HEK293T (cell line): ENCODE data around the gene KDM2B.

ENCODE experiments used
- CTCF ChIA-PET: fragments of 350-600 bp; formaldehyde crosslinking; extraction: SDS; loops from one replicate; lab custom pipeline; 2021; ENCODE audit warnings: antibody characterized with exemption, inconsistent platforms; lab: Yijun Ruan, JAX
- POLR2A ChIA-PET: fragments of 350-600 bp; formaldehyde crosslinking; extraction: SDS; loops from one replicate; lab custom pipeline; 2020; ENCODE audit warnings: antibody characterized with exemption, inconsistent platforms; lab: Yijun Ruan, JAX
- DNase-seq: peaks from one replicate; pipeline ENCODE4 v3.0.0; 2012; ENCODE audit warnings: mixed read lengths; ENCODE audit errors: extremely low spot score
- ARNT ChIP-seq: fragments of 450-650 bp; IDR thresholded peaks from 2 replicates; pipeline ENCODE4 v1.6.1; 2017; ENCODE audit warnings: mild to moderate bottlenecking
- BHLHE40 ChIP-seq: fragments of 450-650 bp; IDR thresholded peaks from 2 replicates; pipeline ENCODE4 v1.6.1; 2016; ENCODE audit warnings: mild to moderate bottlenecking, moderate library complexity, borderline replicate concordance
- CTBP1 ChIP-seq: fragments of 450-650 bp; IDR thresholded peaks from 2 replicates; pipeline ENCODE4 v1.6.1; 2016; ENCODE audit warnings: borderline replicate concordance
- ELF4 ChIP-seq: fragments of 450-650 bp; IDR thresholded peaks from 2 replicates; pipeline ENCODE4 v1.6.1; 2017; ENCODE audit warnings: antibody characterized with exemption
- FOXA1 ChIP-seq: fragments of 450-650 bp; IDR thresholded peaks from 2 replicates; pipeline ENCODE4 v1.6.1; 2016; ENCODE audit warnings: mild to moderate bottlenecking
- FOXK2 ChIP-seq: fragments of 450-650 bp; IDR thresholded peaks from 2 replicates; pipeline ENCODE4 v1.6.1; 2016; ENCODE audit warnings: mild to moderate bottlenecking
- FOXM1 ChIP-seq: fragments of 450-650 bp; IDR thresholded peaks from 2 replicates; pipeline ENCODE4 v1.6.1; 2017; ENCODE audit warnings: mild to moderate bottlenecking, borderline replicate concordance
- HDGF ChIP-seq: fragments of 450-650 bp; IDR thresholded peaks from 2 replicates; pipeline ENCODE4 v1.6.1; 2017; ENCODE audit warnings: antibody characterized with exemption, borderline replicate concordance
- L3MBTL2 ChIP-seq: fragments of 450-650 bp; conservative IDR thresholded peaks from 2 replicates; pipeline ENCODE4 v1.6.1; 2016; ENCODE audit warnings: mild to moderate bottlenecking
- LEF1 ChIP-seq: fragments of 450-650 bp; IDR thresholded peaks from 2 replicates; pipeline ENCODE4 v1.6.1; 2017; ENCODE audit warnings: mild to moderate bottlenecking, borderline replicate concordance
- NFRKB ChIP-seq: fragments of 450-650 bp; IDR thresholded peaks from 2 replicates; pipeline ENCODE4 v1.6.1; 2016; ENCODE audit warnings: mild to moderate bottlenecking, moderate library complexity
- SP1 ChIP-seq: fragments of 450-650 bp; IDR thresholded peaks from 2 replicates; pipeline ENCODE4 v1.6.1; 2017
- SUZ12 ChIP-seq: fragments of 450-650 bp; IDR thresholded peaks from 2 replicates; pipeline ENCODE4 v1.6.1; 2016; ENCODE audit warnings: mild to moderate bottlenecking
- TARDBP ChIP-seq: fragments of 450-650 bp; IDR thresholded peaks from 2 replicates; pipeline ENCODE4 v1.6.1; 2016
- ZNF384 ChIP-seq: fragments of 450-650 bp; IDR thresholded peaks from 2 replicates; pipeline ENCODE4 v1.6.1; 2016
- TF ChIP-seq, protein P1 (sequence below): fragments of 450-650 bp; IDR thresholded peaks from 2 replicates; pipeline ENCODE4 v1.6.1; 2016

The KDM2B gene

GRCh38 chr12:121536054-121536898, 44.5 kb downstream of the KDM2B start:
- ChIA-PET POLR2A (interaction anchor here (0.7 to 0.8 kb wide), 2 partner anchors 45 to 92 kb away, joined by 3 read pairs; no protein-coding TSS in a partner anchor), CTCF (interaction anchor here (0.5 kb wide), 1 partner anchor 228 kb away, joined by 3 read pairs; no protein-coding TSS in a partner anchor)
- DNase-seq: peak; percentile 45
- TF ChIP-seq BHLHE40 (no peak), FOXM1 (no peak), ELF4 (no peak), TARDBP (no peak), ZNF384 (peak; percentile 76)
- TF ChIP-seq, protein P1, sequence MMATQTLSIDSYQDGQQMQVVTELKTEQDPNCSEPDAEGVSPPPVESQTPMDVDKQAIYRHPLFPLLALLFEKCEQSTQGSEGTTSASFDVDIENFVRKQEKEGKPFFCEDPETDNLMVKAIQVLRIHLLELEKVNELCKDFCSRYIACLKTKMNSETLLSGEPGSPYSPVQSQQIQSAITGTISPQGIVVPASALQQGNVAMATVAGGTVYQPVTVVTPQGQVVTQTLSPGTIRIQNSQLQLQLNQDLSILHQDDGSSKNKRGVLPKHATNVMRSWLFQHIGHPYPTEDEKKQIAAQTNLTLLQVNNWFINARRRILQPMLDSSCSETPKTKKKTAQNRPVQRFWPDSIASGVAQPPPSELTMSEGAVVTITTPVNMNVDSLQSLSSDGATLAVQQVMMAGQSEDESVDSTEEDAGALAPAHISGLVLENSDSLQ: no peak

GRCh38 chr12:121535150-121536053, 45.4 kb downstream of the KDM2B start:
- no peak for TF ChIP-seq SP1
- TF ChIP-seq L3MBTL2: no peak
- TF ChIP-seq, protein P1: no peak
- TF ChIP-seq FOXK2: no peak
- DNase-seq: no peak
- POLR2A ChIA-PET: no interaction called here
- CTCF ChIA-PET: no interaction called here

GRCh38 chr12:121534495-121535148, 46.2 kb downstream of the KDM2B start:
- no peak for DNase-seq
- ChIA-PET POLR2A (no interaction called here), CTCF (no interaction called here)

DNA sequence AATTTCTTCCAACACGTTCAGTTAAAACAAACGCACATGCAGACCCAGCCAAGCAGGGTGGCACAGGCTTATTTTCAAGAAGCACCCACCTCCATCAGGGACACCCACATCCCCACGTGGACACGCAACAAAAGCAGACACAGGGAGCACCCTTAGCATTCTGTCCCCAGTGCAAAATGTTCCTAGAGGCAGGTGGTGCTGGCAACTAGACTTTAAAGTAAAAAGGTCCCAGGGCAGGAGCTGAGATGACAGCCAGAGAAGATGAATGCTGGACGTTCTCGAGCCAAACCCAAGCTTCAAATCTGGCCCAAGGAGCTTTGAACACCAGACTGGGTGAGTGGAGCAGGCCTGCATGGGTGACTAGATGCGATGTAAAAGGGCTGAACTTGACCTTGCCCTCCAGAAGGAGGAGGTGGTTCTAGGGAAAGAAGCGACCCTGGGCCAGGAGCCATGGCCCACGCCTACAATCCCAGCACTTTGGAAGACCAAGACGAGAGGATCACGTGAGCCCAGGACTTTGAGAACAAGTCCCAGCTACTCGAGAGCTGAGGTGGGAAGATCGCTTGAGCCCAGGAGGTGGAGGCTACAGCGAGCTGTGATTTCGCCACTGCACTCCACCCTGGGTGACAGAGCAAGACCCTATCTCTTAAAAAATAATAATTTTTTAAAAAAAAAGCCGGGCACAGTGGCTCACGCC, 47.3 kb downstream of the KDM2B start:
- ChIA-PET POLR2A (interaction anchor here (0.9 kb wide), 1 partner anchor 31 kb away, joined by 3 read pairs; no protein-coding TSS in a partner anchor), CTCF (no interaction called here)
- no peak for DNase-seq
- no peak for TF ChIP-seq ZNF384
- TF ChIP-seq, protein P1: no peak
- no peak for TF ChIP-seq TARDBP
- TF ChIP-seq CTBP1: no peak
- no peak for TF ChIP-seq ELF4

More at GRCh38 chr12:121534495-121535148, 46.2 kb downstream of the KDM2B start:
- TF ChIP-seq FOXK2: no peak
- TF ChIP-seq HDGF: no peak
- no peak for TF ChIP-seq ELF4
- TF ChIP-seq CTBP1: no peak
- TF ChIP-seq SUZ12: no peak
- TF ChIP-seq SP1: no peak
- TF ChIP-seq FOXA1: no peak
- TF ChIP-seq TARDBP: no peak
- TF ChIP-seq FOXM1: no peak
- TF ChIP-seq ARNT: no peak
- no peak for TF ChIP-seq NFRKB
- TF ChIP-seq LEF1: no peak
- no peak for TF ChIP-seq L3MBTL2
- TF ChIP-seq, protein P1: no peak
- TF ChIP-seq BHLHE40: no peak
- TF ChIP-seq ZNF384: no peak
